ENCODE results near the gene WDR35.

WDR35 gene

DNA sequence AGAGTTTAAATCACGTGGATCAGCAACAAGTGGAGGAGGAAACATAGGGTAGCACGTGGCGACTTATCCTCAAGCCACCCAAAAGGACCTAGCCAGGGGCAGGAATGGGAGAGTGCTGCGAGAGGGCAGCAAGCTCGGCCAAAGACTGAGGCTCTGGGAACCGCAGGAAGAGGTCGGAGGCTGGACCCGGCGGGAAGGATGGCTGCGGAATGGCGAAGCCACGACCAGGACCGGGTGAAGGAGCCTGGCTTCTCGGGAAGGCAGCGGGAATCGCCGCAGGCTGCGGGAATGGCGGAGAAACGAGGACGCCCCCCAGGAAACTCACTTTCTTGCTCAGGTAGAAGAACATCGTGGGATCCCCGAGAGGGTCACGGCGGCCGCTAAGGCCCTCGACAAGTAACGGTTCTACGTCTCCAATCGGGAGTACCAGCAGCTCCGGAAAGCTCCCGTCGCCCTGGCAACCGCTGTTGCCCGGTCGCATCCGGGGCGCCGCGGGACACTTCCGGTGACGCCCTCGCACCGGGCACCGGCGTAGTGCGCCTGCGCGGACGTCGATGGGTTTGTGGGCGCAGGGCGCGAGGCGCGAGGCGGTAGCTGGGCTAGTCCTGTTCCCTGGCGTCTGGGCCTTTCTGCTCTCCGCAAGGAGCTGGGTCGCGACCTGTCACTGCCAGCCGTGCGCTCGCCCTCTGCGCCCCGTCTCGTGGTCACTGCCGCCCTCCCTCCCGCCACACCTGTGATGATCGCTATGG is at the start of gene WDR35:
Gene WDR35 (minus strand): TSS at position 439 of the 749 bp plus-strand sequence. CDS start 90 bp downstream, at position 349.
- peak; percentile 74 for DNase-seq

DNA sequence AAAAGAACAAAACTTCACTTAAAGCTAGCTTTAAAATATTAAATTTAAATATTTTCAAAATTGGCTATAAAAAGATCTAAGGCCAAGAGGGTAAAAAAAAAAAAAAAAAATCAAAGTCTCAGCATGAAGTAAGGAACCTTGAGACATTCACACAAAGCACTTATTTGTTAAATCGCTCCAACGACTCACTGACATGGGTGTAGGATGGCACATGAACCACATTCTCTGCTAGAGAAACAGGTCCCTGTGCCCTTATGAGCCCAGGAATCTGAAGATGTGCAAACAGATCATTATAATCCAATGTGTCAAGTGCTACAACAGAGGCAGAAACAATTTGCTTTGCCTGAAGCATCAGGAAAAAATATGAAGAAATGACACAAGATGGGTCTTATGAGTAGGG is 47.8 kb upstream of the WDR35 start:
- DNase-seq = no peak

DNA sequence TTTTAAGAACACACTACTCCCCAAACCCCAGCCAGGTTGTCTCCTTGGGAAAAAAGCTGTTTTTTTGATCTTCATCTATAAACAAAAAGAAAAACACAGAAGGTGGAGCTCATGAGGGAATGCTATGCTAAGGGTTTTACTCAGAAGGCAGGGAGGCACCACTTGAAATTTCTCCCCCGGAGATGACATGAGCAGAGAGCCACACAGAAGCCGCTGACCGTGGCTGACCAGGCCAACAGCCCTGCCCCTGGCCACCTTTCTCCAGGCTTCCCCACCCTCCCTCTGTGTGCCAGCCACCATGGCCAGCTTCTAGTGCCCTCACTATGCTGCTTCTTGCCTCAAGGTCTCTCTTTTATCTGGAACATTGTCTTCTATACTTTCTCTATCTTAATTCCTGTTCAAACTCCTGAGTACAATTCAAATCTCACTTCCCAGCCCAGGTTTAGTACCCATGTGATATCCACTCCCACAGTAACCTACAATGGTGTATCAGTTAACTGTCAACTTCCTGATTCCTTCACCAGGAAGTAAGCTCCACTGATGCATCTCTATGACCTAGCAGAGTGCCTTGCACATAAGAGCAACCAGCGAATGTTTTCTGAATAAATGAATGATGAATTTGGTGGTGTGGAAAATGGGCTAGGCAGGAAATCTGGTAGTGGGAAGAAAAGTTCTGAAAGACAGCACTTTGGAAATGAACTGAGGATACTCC is 46.2 kb upstream of the WDR35 start:
- DNase-seq = no peak

DNA sequence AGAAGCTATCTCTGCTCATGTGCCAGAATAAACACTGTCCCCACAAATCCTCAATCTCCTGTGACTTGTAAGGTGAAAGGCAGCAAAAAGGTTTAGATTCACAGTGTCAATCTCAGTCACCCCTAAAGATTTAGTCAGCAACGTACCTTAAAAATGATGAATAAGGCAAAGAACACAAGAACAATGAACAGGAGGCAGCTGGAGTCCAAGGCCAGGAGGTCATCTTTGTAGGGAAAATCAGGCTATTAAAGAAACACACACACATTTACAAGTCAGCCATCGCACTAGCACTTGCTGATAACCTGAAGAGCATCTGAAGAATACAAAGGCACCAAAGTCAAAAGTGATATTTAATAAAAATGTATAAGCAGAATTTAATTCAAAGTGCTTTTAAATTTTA is 44.9 kb upstream of the WDR35 start:
- DNase-seq = no peak

DNA sequence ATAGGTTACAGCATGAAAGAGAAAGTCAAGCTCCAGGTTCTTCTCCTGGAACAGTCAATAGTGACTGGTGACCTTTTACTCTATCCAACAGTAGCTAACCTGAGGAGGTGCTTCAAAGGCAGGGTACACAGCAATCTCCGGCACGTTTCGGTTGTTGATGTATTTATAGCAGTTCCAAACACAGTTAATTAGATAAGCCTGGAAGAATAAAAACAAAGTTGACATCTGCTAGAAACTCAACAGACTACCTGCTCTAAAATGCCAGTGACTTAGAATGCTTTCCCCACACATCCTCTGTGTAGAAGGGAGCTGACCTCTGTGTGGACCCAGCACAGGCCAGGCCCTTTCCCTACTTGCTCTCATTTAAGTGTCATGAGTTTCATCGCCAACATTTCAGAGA is 44.3 kb upstream of the WDR35 start:
- DNase-seq = no peak

DNA sequence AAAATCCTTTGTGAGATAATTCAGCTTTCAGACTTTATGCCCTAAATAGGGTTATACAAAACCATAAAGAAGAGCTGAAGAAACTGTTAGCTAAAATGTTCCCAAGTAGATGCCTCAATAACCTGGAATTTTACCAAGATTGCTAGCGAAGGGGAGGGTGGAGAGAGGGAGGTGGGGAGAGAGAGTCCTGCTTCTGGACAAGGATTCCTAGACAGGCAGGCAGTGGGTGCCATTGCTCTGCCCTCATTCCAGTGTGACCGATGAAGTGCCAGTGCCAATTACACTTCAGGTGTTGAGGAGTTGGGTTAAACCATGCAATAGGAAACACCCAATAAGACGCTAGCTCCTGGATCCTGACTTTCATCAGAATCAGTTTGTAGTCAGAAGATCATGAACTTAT is 43.4 kb upstream of the WDR35 start:
- no peak for DNase-seq

DNA sequence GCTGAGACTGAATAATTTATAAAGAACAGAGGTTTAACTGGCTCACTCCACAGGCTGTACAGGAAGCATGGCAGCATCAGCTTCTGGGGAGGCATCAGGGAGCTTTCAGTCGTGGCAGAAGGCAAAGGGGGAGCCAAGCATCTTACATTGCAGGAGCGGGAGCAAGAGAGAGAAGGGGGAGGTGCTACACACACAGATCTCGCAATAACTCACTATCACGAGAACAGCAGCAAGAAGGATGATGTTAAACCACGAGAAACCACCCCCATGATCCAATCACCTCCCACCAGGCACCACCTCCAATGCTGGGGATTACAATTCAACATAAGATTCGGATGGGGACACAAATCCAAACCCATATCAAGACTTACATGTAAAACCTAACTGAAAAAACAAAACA is 40.3 kb upstream of the WDR35 start:
- no peak for DNase-seq

DNA sequence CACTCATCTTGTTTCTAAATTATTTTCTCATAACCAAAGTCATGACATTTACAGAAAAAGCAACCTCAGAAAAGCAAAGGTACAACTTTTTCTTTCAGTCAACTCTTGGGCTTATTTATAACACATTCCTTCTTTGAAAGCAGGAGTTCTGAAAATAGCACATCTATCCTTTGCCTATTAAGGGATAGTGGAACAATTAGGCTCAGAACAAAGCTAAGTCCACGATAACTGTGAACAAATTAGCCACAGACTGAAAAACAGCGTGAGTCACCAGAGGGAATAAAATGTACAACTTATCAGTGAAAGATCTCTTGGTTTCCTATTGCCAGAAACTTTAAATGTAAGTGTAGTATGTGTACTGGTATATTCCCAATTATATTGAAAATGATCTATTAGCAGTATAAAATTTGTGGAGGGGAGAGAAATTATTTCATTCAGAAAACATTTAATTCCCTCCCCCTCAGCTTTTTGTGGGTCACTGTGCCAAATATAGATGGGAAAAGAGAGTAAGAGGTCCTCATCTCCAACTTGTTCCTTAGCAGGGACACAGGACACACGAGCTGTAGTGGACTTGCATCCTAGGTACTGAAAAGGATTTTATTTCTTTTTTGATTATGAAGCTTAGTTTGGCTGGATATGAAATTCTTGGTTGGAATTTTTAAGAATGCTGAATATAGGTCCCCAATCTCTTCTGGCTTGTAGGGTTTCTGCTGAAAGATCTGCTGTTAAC is 38.0 kb upstream of the WDR35 start:
- no peak for DNase-seq

DNA sequence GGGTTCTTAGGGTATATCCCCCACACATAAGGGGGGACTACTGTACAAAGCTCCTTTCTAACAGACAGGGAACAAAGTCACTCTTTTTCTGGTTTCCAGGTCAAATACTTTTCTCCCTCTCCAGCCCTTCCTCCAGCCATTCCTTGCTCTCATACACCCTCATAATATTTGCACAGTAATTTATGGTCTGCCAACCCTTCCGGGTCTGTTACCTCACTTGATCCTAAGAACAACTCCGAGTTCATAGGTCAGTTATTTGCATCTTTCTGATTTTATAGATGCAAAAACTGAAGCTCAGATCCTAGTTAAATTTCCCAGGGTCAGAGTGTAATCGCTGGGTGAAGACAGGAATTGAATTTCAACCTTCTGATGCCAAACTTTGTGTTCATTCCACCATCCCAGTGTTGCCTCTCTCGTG is 37.4 kb upstream of the WDR35 start:
- no peak for DNase-seq

DNA sequence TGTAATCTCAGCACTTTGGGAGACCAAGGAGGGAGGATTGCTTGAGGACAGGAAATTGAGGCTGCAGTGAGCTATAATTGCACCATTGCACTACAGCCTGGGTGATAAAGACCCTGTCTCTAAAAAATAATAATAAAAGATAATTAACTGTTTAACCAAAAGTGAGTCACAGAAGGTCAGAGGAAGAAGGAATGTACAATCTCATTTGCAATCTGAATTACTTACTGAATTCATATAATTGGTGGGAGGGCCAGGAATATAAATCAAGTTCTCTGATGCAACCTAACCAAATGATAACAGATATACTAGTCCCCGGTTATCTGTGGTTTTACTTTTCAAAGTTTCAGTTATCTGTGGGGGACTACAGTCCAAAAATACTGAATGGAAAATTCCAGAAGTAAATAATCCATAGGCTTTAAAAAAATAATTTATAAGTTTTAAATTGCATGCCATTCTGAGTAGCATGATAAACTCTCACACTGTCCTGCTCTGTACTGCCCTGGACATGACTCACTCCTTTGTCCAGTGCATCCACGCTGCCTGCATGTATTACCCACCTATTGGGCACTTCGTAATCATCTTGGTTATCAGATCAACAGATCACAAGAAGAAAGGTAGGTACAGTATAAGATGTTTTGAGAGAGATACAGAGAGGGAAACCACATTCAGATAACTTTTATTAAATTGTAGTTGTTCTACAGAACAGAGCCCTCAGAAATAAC is 35.3 kb upstream of the WDR35 start:
- DNase-seq = no peak

DNA sequence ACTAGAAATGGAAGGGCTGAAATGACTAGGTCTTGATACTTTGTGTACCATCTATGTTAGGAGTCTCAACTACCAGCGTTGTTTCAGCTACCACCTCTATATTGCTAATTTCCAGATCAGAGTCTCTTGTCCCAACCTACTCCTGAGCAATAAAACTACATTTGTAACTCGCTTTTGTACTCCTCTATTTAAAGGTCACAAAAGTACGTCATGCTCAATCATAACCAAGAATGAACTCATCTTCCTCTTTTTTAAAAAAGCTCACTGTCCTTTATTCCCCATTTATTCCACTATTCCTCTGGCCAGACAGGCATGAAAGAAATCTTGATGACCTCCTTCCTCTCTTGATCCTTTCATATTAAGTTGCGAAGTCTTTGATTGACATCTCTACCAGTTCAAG is 33.8 kb upstream of the WDR35 start:
- DNase-seq = no peak

DNA sequence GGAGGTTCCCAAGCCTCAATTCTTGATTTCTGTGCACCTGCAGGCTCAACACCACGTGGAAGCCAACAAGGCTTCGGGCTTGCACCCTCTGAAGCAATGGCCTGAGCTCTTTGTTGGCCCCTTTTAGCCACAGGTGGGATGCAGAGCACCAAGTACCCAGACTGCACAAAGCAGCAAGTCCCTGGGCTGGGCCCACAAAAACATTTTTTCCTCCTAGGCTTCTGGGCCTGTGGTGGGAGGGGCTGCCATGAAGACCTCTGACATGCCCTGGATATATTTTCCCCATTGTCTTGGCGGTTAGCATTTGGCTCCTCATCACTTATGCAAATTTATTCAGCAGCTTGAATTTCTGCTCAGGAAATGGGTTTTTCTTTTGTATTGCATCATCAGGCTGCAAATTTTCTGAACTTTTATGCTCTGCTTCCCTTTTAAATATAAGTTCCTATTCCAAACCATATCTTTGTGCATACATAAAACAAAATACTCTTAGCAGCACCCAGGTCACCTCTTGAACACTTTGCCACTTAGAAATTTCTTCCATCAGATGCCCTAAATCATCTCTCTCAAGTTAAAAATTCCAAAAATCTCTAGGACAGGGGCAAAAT is 31.6 kb upstream of the WDR35 start:
- DNase-seq = no peak

DNA sequence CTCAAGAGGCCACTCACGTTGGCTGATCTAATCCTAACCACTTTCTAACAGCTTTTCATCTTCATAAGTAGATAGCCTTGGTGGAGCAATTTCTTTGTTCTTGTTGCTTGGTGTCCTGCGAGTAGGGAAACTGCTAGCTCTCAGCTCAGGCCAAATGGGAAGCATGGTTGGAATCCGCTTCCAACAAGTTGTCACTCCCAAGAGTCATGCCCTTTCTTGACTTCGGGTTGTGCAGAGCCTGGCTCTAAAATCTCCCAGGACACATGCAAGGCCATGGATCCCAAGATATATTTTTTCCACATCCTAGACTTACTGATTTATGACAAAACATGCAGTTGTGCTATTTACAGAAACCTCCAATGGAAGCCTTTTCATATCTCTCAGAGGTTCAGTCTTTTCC is 29.8 kb upstream of the WDR35 start:
- no peak for DNase-seq

DNA sequence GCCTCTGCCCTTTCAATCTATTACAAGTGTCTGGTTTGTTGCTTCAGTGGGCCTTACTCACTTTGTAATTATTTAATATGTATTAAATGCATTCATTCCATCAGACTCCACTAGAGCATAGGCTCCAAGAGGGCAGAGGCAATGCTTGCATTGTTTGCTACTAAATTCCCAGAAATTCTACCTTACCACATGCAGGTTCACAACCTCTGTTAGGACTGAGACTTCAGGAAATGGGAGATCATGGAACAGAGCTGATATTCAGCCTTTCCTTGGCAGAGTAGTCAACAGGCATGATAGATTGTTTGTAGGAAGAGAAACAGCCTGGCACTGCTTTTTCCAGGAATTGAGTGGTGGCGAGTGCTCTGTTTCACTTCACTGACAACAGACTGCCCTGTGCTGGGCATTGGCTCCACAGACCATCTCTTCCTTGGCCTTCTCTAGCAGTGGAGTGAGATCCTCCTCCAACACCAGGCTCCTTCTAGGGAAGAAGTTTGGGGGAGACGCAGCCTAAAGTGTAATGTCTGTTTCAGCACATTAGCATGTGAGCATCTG is 28.8 kb upstream of the WDR35 start:
- no peak for DNase-seq

DNA sequence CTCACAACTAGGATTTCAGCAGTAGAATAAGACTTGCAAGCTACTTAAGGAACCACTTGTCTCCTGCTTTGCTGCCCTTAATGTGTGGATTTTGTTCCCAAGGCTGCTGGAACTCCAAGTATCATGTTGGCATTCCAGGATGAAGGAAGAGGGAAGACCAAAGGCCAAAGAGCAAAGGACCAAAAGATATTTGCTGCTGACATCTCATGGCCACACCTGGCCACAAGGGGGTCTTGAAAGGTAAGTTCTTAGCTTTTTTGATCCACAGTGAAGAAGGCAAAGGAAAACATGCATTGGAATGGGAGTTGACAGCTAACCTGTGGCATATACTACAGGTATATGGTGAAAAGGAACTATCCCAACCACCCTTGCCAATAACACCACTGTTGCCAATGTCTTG is 26.4 kb upstream of the WDR35 start:
- no peak for DNase-seq

DNA sequence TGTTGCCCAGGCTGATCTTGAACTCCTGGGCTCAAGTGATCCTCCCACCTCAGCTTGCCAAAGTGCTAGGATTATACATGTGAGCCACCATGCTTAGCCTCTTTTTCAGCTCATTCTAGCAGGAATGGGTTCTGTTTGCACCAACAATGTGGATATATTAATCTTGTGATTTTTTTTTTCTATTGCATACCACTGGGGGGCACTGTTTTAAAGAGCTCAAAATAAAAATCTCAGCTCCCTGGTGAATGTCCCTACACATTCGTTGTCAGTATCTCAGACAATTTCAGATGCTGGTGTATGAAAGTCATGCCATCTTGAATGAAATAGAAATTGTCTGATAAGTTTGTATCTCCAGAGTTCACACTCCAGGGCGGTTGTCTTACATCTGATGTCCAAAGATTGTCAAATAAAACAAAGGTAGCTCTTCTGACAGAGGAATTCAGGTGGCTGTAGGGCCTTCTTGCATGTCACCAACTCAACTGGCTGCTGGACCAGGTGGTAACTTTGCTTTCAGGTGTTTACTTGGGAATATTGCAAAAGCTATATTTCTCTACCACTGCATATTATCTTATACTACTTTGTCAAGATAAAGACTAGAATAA is 25.7 kb upstream of the WDR35 start:
- peak; percentile 3 for DNase-seq

DNA sequence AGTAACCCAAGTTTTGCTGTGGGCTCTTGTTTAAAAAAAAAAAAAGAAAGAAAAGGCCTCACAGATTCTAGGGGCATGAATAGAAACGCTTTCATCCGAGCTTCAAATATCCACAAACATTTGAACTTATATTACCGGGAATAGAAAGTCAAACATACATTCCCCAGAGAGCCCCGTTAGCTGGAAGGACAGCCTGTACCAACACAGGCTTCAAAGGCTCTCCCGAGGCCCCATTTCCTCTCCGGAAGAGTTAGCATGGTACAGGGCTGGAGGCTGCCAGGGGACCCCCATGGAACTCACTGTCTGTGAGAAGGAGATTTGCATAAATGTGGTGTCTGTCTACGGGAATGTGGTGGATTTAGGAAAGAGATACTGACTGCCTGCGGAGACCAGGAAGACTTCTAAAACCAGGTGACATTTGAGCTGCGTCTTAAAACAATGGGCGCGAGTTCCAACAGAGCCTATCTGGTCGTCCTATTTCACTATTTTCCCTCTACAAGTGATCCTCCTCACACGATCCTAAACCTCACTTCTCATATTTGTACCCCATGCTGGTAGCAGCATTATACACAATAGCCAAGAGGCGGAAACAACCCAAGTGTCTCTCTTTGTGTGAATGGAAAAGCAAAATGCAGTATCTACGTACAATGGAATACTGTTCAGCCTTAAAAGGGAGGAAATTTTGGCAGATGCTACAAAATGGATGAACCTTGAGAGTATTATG is 23.4 kb upstream of the WDR35 start:
- DNase-seq = no peak

DNA sequence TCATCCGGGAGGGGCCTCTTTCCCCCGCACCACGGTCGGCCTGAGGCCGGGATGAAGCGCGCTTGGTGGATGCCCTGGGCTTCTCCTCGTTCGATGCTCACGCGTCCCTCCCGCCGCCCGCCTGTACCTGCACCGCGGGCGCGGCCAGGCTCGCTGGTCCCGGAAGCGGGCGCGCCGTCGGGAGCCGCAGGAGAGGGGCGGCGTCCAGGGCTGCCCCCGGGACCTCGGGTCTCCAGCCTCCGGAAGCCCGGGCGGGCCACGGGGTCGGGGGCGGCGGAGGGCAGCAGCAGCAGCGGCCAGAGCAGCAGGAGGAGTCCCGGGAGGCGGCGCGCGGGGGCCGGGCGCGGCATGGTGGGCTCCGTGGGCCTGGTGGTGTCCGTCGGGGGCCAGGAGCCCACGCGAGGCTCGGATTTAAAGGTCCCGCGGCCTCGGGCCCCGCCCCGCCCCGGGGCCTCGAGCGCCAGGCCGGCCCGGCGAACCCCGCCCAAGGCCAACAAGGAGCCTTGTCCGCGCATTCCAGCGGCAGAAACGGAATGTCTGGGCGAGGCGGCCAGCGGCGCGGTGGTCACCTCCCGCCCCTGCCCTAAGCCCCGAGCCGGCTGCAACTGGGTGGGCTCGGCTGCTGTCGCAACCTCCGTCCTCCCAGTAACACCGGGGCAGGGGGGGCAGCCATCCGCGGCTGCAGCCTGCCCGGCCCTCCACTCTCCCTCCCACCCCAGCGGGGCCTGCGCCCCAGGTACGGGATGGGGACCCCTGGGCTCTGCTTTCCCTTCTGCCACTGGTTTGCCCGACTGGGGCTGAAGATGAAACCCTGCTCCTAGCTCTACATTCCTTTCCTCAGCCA is 22.6 kb upstream of the WDR35 start, which contains the start of gene MATN3:
Gene MATN3 (minus strand): TSS at position 387 of the 844 bp plus-strand sequence. CDS start 37 bp downstream, at position 350.
- DNase-seq = no peak

DNA sequence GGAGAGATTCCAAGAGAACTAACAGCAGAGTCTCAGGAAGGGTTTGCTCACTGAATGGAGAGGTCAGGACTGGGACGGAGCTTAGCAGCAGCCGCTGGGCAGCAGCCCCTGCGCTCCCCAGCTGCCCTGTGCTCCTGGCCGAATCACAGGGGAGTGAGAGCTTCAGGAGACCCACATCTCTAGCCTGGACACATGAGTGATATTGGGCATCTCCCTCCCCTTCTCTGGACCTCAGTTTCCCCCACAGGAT is 22.1 kb upstream of the WDR35 start:
- no peak for DNase-seq

DNA sequence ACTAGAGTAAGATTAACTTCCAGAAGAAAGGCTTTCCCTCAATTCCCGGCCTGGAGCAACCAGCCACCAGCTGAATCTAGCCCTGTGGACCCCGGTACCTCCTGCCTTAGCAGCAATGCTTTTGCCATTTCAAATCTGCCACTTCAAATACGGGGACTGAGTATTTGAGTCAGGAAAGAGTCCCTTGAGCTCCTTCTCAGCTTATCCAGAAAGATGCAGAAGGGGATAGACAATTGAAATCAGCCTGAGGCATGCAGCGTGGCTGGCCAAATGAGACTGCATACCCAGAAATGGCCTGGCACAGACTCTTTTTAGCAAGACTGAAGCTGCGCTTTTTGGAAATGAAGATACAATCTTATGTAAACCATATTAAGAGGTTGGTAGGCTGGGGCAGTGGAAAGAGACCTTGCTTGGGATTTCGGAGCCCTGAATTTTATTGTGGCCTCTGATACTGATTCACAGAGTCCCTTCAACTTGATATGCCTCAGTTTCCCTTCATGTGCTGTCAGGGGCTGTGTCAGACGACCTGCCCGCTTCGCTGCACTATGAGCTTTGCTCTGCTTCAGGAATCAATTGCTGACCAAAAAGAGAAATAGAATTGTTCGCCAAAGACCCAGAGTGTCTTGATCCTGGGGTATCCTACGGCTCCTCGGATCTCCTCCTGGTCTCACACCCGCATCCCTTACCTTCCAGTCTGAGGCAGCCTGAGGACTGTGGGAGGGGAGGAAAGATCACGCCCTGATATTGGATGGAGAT is 21.5 kb upstream of the WDR35 start:
- no peak for DNase-seq
